Adrenal gland (tissue), 12 donors: Measurements from ENCODE around the gene CPNE4. TPM values are rescaled to one million over a fixed set of nuclear protein-coding genes. Genes with fewer than 3 reads are reported as not detected.
"Not testable (repeated sequence)": the region's sequence is repeated elsewhere in the genome, so short reads cannot be mapped to it uniquely, and the experiment has no call there.

Experiments
- DNase-seq, 7 donors: peaks; one replicate each; pipeline ENCODE4 v3.0.0-alpha.2; 2019 to 2020
- H3K27ac ChIP-seq, 5 donors: fragments of 200-600 bp; sonication (generic) in 4 of 5; 1 replicate in 3 of 5; 2 replicates in 2 of 5; pipeline versions ENCODE4 v1.5.1 to v1.8.0; 2016 to 2020; ENCODE audit warnings: mild to moderate bottlenecking in 1 of 5
- H3K27me3 ChIP-seq: fragments of 200-600 bp; 2 replicates; pipeline ENCODE4 v1.8.0; 2021
- H3K36me3 ChIP-seq, 2 donors: fragments of 200-600 bp; replicated peaks in 1 of 2; 1 replicate in 1 of 2; 2 replicates in 1 of 2; pipeline versions ENCODE4 v1.5.1 to v1.8.0; 2018 to 2022
- H3K4me1 ChIP-seq, 2 donors: fragments of 200-600 bp; replicated peaks in 1 of 2; 1 replicate in 1 of 2; 2 replicates in 1 of 2; pipeline versions ENCODE4 v1.5.1 to v1.8.0; 2018 to 2021
- H3K4me3 ChIP-seq, 4 donors: fragments of 200-600 bp; sonication (generic) in 3 of 4; one replicate each; pipeline ENCODE4 v1.5.1; 2016 to 2018
- H3K9me3 ChIP-seq, 3 donors: fragments of 200-600 bp; sonication (generic) in 1 of 3; replicated peaks in 1 of 3; 1 replicate in 2 of 3; 2 replicates in 1 of 3; pipeline versions ENCODE4 v1.5.1 to v1.8.0; 2016 to 2021
- CTCF ChIP-seq, 6 experiments: fragments of 450-650 bp in 4 of 6; fragments of 200-600 bp in 2 of 6; sonication (generic) in 1 of 6; IDR thresholded peaks; 1 replicate in 5 of 6; 2 replicates in 1 of 6; pipeline versions ENCODE4 v1.5.1 to v1.8.0; 2016 to 2021; ENCODE audit warnings: antibody characterized with exemption in 6 of 6, mild to moderate bottlenecking in 2 of 6, moderate library complexity in 1 of 6
- POLR2A ChIP-seq, 2 donors: fragments of 450-650 bp; IDR thresholded peaks; one replicate each; pipeline ENCODE4 v1.6.1; 2017; ENCODE audit warnings: antibody characterized with exemption in 2 of 2, mild to moderate bottlenecking in 2 of 2, moderate library complexity in 1 of 2
- WGBS, 4 donors: extraction: QIAGEN DNeasy Blood & Tissue Kit in 2 of 4; methylation state at CpG; one replicate each; pipeline versions ENCODE4 v1.1.5 to v1.1.7; 2013 to 2017; 5-methylcytosine and 5-hydroxymethylcytosine counted together
- intact Hi-C, 2 donors: fragments of 100-400 bp; cut with DNase I; formaldehyde crosslinking; loops; one replicate each; pipeline versions ENCODE4 v1.14.1 to v1.15.0; 2022 to 2023
- polyA plus RNA-seq, 3 donors: library from polyadenylated mRNA; stranded (reverse); fragments of 200-250 nt in 2 of 3; fragments of 350-450 nt in 1 of 3; fragmentation: Illumina TruSeq in 1 of 3; extraction: RNeasy Lipid Tissue Mini Kit (QIAGEN cat#74804) in 1 of 3; gene quantifications; one replicate each; pipeline ENCODE4 v1.2.3, GENCODE V29; 2013 to 2014
- total RNA-seq, 9 donors: library from RNA; depleted of rRNA in 4 of 9; stranded (reverse); fragments of >200 nt in 4 of 9; fragments of 120-200 nt in 1 of 9; fragmentation: NEBNext Ultra II Directional in 1 of 9; extraction: Animal tissue kit (Norgen Biotek cat#: 25700) in 1 of 9; gene quantifications; one replicate each; pipeline versions ENCODE4 v1.1.0 to v1.2.4, GENCODE V29; 2013 to 2023
- donor health status: healthy with polysubstance abuse.
- donor health status: Bipolar disorder and iron deficiency.
- donor health status: DM: yes; HTN: yes; CAD: no.
- donor health status: DM: no; HTN: no; CAD: no.
- donor health status: DM: no; HTN: no; CAD: no.
- donor health status: DM: yes; HTN: yes; CAD: no.

Gene CPNE4
- total and polyA plus RNA-seq, 12 donors, result 0.11 to 7.5 (median 0.59) TPM

- DNase-seq, result no peak
- Histone ChIP-seq H3K4me1 (no peaks in the 10 kb centered on the region), H3K36me3 (no peaks in the 10 kb centered on the region), H3K27ac (no peak overlapping the region), H3K9me3 (no peaks in the 10 kb centered on the region), H3K4me3 (no peak overlapping the region), H3K27me3 (no peaks in the 10 kb centered on the region)
- intact Hi-C loops, result no loop called here
- no peak for TF ChIP-seq POLR2A (IDR thresholded peaks at IDR 0.05)
- no peak for TF ChIP-seq CTCF (IDR thresholded peaks at IDR 0.05)
Observed at GRCh38 chr3:131898346-131898745, 136.5 kb downstream of the CPNE4 start.

GRCh38 chr3:131896285-131896684 is 138.5 kb downstream of the CPNE4 start:
- WGBS, 4 donors, result 76 to 85% (median 80%) methylated on average over 1 of the region's 1 CpG
- no peak for DNase-seq
- H3K9me3 ChIP-seq, result no peaks in the 10 kb centered on the region
- no peak for TF ChIP-seq CTCF (IDR thresholded peaks at IDR 0.05)
- no peak for TF ChIP-seq POLR2A (IDR thresholded peaks at IDR 0.05)
- H3K4me3 ChIP-seq, result no peak overlapping the region
- no peak overlapping the region for H3K27ac ChIP-seq
- H3K4me1 ChIP-seq, result no peaks in the 10 kb centered on the region
- H3K36me3 ChIP-seq, result no peaks in the 10 kb centered on the region
- intact Hi-C loops, result no loop called here
- no peaks in the 10 kb centered on the region for H3K27me3 ChIP-seq

GRCh38 chr3:131895766-131896165 is 139.0 kb downstream of the CPNE4 start:
- no peak overlapping the region for H3K4me3 ChIP-seq
- whole genome bisulfite sequencing, 4 donors, result 69 to 78% (median 75%) methylated on average over 3 of the region's 3 CpGs
- no peak overlapping the region for H3K27ac ChIP-seq
- intact Hi-C loops, result no loop called here
- H3K27me3 ChIP-seq, result no peaks in the 10 kb centered on the region
- no peak for DNase-seq
- H3K36me3 ChIP-seq, result no peaks in the 10 kb centered on the region
- no peak for TF ChIP-seq CTCF (IDR thresholded peaks at IDR 0.05)
- no peak for TF ChIP-seq POLR2A (IDR thresholded peaks at IDR 0.05)
- no peaks in the 10 kb centered on the region for H3K4me1 ChIP-seq
- no peaks in the 10 kb centered on the region for H3K9me3 ChIP-seq

GRCh38 chr3:131892331-131892730 is 142.5 kb downstream of the CPNE4 start:
- intact Hi-C loops, result no loop called here
- H3K27ac ChIP-seq, result no peak overlapping the region
- no peak for DNase-seq
- no peaks in the 10 kb centered on the region for H3K36me3 ChIP-seq
- H3K4me1 ChIP-seq, result no peaks in the 10 kb centered on the region
- no peak overlapping the region for H3K4me3 ChIP-seq
- H3K9me3 ChIP-seq, result no peaks in the 10 kb centered on the region
- H3K27me3 ChIP-seq, result no peaks in the 10 kb centered on the region
- TF ChIP-seq POLR2A (IDR thresholded peaks at IDR 0.05), result no peak
- TF ChIP-seq CTCF (IDR thresholded peaks at IDR 0.05), result no peak

- H3K27ac ChIP-seq, H3K9me3 ChIP-seq, H3K4me1 ChIP-seq, DNase-seq, H3K36me3 ChIP-seq, H3K27me3 ChIP-seq, H3K4me3 ChIP-seq, intact Hi-C loops: not testable (repeated sequence)
- whole genome bisulfite sequencing, 4 donors, result 49 to 79% (median 57%) methylated on average over 1 to 4 of the region's 4 CpGs
Observed at GRCh38 chr3:131885871-131886270, 148.9 kb downstream of the CPNE4 start.
